Measurements from ENCODE around the gene SH2D2A. TPM values are rescaled to one million over a fixed set of nuclear protein-coding genes. Genes with fewer than 3 reads are reported as not detected.

The SH2D2A gene
- total and polyA plus RNA-seq, 2 donors (not counting 3 experiments of a cell fraction or from before 2014, with no cell fraction given): 0.92 to 1.1 TPM

- peaks cover 18% of the 10 kb centered on the region for H3K4me1 ChIP-seq (ENCODE audit: control insufficient read depth, extremely low read depth, insufficient read depth, low read length)
Observed at GRCh38 chr1:156766298-156767100, 50.1 kb downstream of the SH2D2A start.

GRCh38 chr1:156765666-156766065 lies 51.0 kb downstream of the SH2D2A start:
- Histone ChIP-seq H3K4me3 (replicated peaks in 1 of 3; ENCODE audit: insufficient read depth in 1 of 3, low read depth in 1 of 3, low read length in 3 of 3) (no peak overlapping the region), H3K4me2 (ENCODE audit: insufficient read depth, low read length) (peak overlapping the region; percentile 66), H3K9me1 (replicated peaks; ENCODE audit: control insufficient read depth, extremely low read depth, insufficient read depth, low read length) (no peaks in the 10 kb centered on the region), H3K27me3 (ENCODE audit: control insufficient read depth in 2 of 2, insufficient read depth in 2 of 2, low read length in 2 of 2) (no peaks in the 10 kb centered on the region), H3K36me3 (ENCODE audit: control insufficient read depth in 2 of 2, extremely low read depth in 1 of 2, insufficient read depth in 2 of 2, low read length in 2 of 2) (no peaks in the 10 kb centered on the region), H3K9me3 (replicated peaks; ENCODE audit: control insufficient read depth, insufficient read depth, low read length) (no peaks in the 10 kb centered on the region), H2AFZ (ENCODE audit: low read depth, low read length) (no peak overlapping the region), H3K79me2 (ENCODE audit: control insufficient read depth, insufficient read depth, low read length) (peaks cover 30% of the 10 kb centered on the region), H3K4me1 (ENCODE audit: control insufficient read depth, extremely low read depth, insufficient read depth, low read length) (peaks cover 18% of the 10 kb centered on the region), H4K20me1 (replicated peaks; ENCODE audit: control insufficient read depth, extremely low read depth, insufficient read depth, low read length) (no peaks in the 10 kb centered on the region), H3K27ac (ENCODE audit: insufficient read depth, low read depth, low read length) (no peak overlapping the region), H3K9ac (replicated peaks; ENCODE audit: extremely low read depth, insufficient read depth, low read length) (no peak overlapping the region)
- ChIA-PET CTCF (interaction anchor here (3.5 to 4.2 kb wide), 2 partner anchors 13 to 39 kb away, joined by 22 to 52 read pairs; partner anchors contain the start of gene HDGF), POLR2A (no interaction called here)
- dilution Hi-C loops (cut with MboI; ENCODE audit: extremely low pct_ligation_motif_present, low sequenced_read_pairs): no loop called here
- TF ChIP-seq POLR2AphosphoS5 (IDR thresholded peaks at IDR 0.05; ENCODE audit: insufficient read depth, low read depth, low read length) (no peak), MYC (IDR thresholded peaks at IDR 0.05; ENCODE audit: low read depth, low read length) (no peak), FOS (IDR thresholded peaks at IDR 0.05; ENCODE audit: borderline replicate concordance, insufficient read depth, low read length) (no peak), POLR2A (IDR thresholded peaks at IDR 0.05; ENCODE audit: low read depth, low read length) (no peak), GATA2 (IDR thresholded peaks at IDR 0.05; ENCODE audit: insufficient read depth, insufficient read length, low read depth, low read length) (no peak), JUN (IDR thresholded peaks at IDR 0.05; ENCODE audit: borderline replicate concordance, insufficient read depth, insufficient read length, low read depth) (no peak)
- TF ChIP-seq, protein P1, sequence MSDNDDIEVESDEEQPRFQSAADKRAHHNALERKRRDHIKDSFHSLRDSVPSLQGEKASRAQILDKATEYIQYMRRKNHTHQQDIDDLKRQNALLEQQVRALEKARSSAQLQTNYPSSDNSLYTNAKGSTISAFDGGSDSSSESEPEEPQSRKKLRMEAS (IDR thresholded peaks at IDR 0.05; ENCODE audit: insufficient read depth, insufficient read length): no peak
- TF ChIP-seq, protein P2, sequence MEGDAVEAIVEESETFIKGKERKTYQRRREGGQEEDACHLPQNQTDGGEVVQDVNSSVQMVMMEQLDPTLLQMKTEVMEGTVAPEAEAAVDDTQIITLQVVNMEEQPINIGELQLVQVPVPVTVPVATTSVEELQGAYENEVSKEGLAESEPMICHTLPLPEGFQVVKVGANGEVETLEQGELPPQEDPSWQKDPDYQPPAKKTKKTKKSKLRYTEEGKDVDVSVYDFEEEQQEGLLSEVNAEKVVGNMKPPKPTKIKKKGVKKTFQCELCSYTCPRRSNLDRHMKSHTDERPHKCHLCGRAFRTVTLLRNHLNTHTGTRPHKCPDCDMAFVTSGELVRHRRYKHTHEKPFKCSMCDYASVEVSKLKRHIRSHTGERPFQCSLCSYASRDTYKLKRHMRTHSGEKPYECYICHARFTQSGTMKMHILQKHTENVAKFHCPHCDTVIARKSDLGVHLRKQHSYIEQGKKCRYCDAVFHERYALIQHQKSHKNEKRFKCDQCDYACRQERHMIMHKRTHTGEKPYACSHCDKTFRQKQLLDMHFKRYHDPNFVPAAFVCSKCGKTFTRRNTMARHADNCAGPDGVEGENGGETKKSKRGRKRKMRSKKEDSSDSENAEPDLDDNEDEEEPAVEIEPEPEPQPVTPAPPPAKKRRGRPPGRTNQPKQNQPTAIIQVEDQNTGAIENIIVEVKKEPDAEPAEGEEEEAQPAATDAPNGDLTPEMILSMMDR (IDR thresholded peaks at IDR 0.05; ENCODE audit: extremely low read depth in 1 of 2, insufficient read depth in 1 of 2, low read depth in 1 of 2, low read length in 2 of 2): no peak
- FAIRE-seq (no peak), DNase-seq (ENCODE audit: low read depth, low spot score) (no peak)
- BruUV-seq (replicated peaks): no TSS peak
- intact Hi-C loops (cut with micrococcal nuclease): no loop called here

More at GRCh38 chr1:156766298-156767100, 50.1 kb downstream of the SH2D2A start:
- no peak for DNase-seq (ENCODE audit: low read depth, low spot score)
- H3K4me3 ChIP-seq (replicated peaks in 1 of 3; ENCODE audit: insufficient read depth in 1 of 3, low read depth in 1 of 3, low read length in 3 of 3): peak overlapping the region; percentile 14 to 74 (median 48)
- H3K9me1 ChIP-seq (replicated peaks; ENCODE audit: control insufficient read depth, extremely low read depth, insufficient read depth, low read length): no peaks in the 10 kb centered on the region
- H3K4me2 ChIP-seq (ENCODE audit: insufficient read depth, low read length): peak overlapping the region; percentile 66
- TF ChIP-seq POLR2AphosphoS5 (IDR thresholded peaks at IDR 0.05; ENCODE audit: insufficient read depth, low read depth, low read length) (no peak), JUN (IDR thresholded peaks at IDR 0.05; ENCODE audit: borderline replicate concordance, insufficient read depth, insufficient read length, low read depth) (no peak), MYC (IDR thresholded peaks at IDR 0.05; ENCODE audit: low read depth, low read length) (no peak), POLR2A (IDR thresholded peaks at IDR 0.05; ENCODE audit: low read depth, low read length) (peak; percentile 75)
- TF ChIP-seq, protein P1 (IDR thresholded peaks at IDR 0.05; ENCODE audit: insufficient read depth, insufficient read length): no peak
- no peaks in the 10 kb centered on the region for H3K9me3 ChIP-seq (replicated peaks; ENCODE audit: control insufficient read depth, insufficient read depth, low read length)
- peaks cover 38% of the 10 kb centered on the region for H3K79me2 ChIP-seq (ENCODE audit: control insufficient read depth, insufficient read depth, low read length)
- H4K20me1 ChIP-seq (replicated peaks; ENCODE audit: control insufficient read depth, extremely low read depth, insufficient read depth, low read length): peaks cover 3% of the 10 kb centered on the region
- intact Hi-C loops (cut with micrococcal nuclease): loop anchor here (1.0 kb wide), 5 partner anchors 15 to 94 kb away; partner anchors contain the start of genes HDGF, ISG20L2, METTL25B and MRPL24
- peaks cover 5 to 6% of the 10 kb centered on the region in 2 experiments for H3K36me3 ChIP-seq (ENCODE audit: control insufficient read depth in 2 of 2, extremely low read depth in 1 of 2, insufficient read depth in 2 of 2, low read length in 2 of 2)
- ChIA-PET CTCF (interaction anchor here (1.0 to 4.2 kb wide), 10 partner anchors 8 to 162 kb away, joined by 4 to 52 read pairs (median 6); partner anchors contain the start of genes HDGF, MRPL24 and NTRK1), POLR2A (interaction anchor here (1.4 to 3.2 kb wide), 3 partner anchors 15 to 38 kb away, joined by 7 to 27 read pairs (median 14); partner anchors contain the start of genes HDGF, ISG20L2, METTL25B and MRPL24)
- FAIRE-seq: no peak
- no peaks in the 10 kb centered on the region for H3K27me3 ChIP-seq (ENCODE audit: control insufficient read depth in 2 of 2, insufficient read depth in 2 of 2, low read length in 2 of 2)
- H3K9ac ChIP-seq (replicated peaks; ENCODE audit: extremely low read depth, insufficient read depth, low read length): peak overlapping the region; percentile 73
- dilution Hi-C loops (cut with MboI; ENCODE audit: extremely low pct_ligation_motif_present, low sequenced_read_pairs): no loop called here
- peak overlapping the region; percentile 71 for H2AFZ ChIP-seq (ENCODE audit: low read depth, low read length)
- H3K27ac ChIP-seq (ENCODE audit: insufficient read depth, low read depth, low read length): peak overlapping the region; percentile 44
- TSS peak; percentile 48 for BruUV-seq (replicated peaks)

Measured in endothelial cell of umbilical vein (primary cell).